ENCODE measurements around the gene DNMT3B. TPM values are rescaled to one million over a fixed set of nuclear protein-coding genes. Genes with fewer than 3 reads are reported as not detected.
"Not testable (repeated sequence)": the region's sequence is repeated elsewhere in the genome, so short reads cannot be mapped to it uniquely, and the experiment has no call there.

Gene DNMT3B
- total RNA-seq (2014; rRNA removed; shearing (Covaris generic); ENCODE audit: low replicate concordance): 0.63 and 1.0 TPM in 2 replicates

- Histone ChIP-seq H3K9me2 (replicated peaks; ENCODE audit: insufficient read depth, low read length) (no peaks in the 10 kb centered on the region), H3K9me3 (ENCODE audit: low read length) (no peaks in the 10 kb centered on the region), H3K36me3 (ENCODE audit: insufficient read depth, low read length) (no peaks in the 10 kb centered on the region), H4K20me1 (ENCODE audit: insufficient read depth, low read depth, low read length) (no peaks in the 10 kb centered on the region), H3K27me3 (ENCODE audit: low read length) (0 out of 2 replicates have a peak, but pooled peaks cover 2% of the 10 kb centered on the region), H3K79me2 (ENCODE audit: low read length) (no peaks in the 10 kb centered on the region), H3K4me1 (ENCODE audit: low read length) (peaks cover 13% of the 10 kb centered on the region), H3K27ac (ENCODE audit: low read length) (no peak within 1 kb of the TSS), H3K4me2 (ENCODE audit: low read depth, low read length, poor library complexity, severe bottlenecking) (peak within 1 kb of the TSS; percentile 66), H2AFZ (ENCODE audit: low read length) (peak within 1 kb of the TSS; percentile 91), H3K4me3 (ENCODE audit: low read length) (peak within 1 kb of the TSS; percentile 68), H3K9ac (ENCODE audit: low read length) (peak within 1 kb of the TSS; percentile 61)
- peak; percentile 75 for DNase-seq
Measured at GRCh38 chr20:32761831-32762753, at the start of gene DNMT3B. Gene DNMT3B (plus strand): TSS chr20:32762385. CDS start chr20:32780324, 17,939 bp downstream.

DNA sequence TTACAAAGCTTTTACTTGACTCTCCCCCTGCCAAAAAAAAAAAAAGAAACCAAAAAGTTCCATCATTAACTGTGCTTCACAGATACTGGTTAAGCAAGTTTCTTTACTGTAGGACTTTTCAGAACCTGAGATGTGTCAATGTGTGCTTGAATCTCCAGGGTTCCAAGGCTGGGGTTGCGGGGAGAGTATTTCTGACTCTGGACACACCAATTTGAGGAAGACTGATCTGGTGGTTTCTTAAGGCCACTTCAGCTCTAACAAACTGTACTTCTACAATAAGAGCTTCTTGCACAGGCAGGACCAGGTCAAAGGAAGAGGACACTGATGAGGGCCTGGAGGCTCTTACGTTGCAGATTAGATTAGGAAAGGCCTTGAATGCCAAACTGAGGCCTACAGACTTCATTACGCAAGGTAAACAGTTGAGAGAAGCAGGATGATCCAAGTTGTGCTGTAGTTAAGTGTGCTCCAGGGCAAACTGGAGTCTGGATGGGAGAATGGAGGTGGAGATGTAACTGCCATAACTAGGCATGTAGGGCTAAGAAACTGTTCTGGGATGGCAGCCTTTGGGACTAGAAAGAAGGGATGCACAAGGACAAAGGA is 43.3 kb upstream of the DNMT3B start:
- no peak overlapping the region for H3K27ac ChIP-seq (ENCODE audit: low read length)
- no peaks in the 10 kb centered on the region for H3K9me2 ChIP-seq (replicated peaks; ENCODE audit: insufficient read depth, low read length)
- H3K9ac ChIP-seq (ENCODE audit: low read length): no peak overlapping the region
- H3K36me3 ChIP-seq (ENCODE audit: insufficient read depth, low read length): no peaks in the 10 kb centered on the region
- H3K79me2 ChIP-seq (ENCODE audit: low read length): no peaks in the 10 kb centered on the region
- no peaks in the 10 kb centered on the region for H3K4me1 ChIP-seq (ENCODE audit: low read length)
- no peaks in the 10 kb centered on the region for H3K9me3 ChIP-seq (ENCODE audit: low read length)
- H4K20me1 ChIP-seq (ENCODE audit: insufficient read depth, low read depth, low read length): no peaks in the 10 kb centered on the region
- H2AFZ ChIP-seq (ENCODE audit: low read length): no peak overlapping the region
- no peaks in the 10 kb centered on the region for H3K27me3 ChIP-seq (ENCODE audit: low read length)
- no peak for DNase-seq
- H3K4me2 ChIP-seq (ENCODE audit: low read depth, low read length, poor library complexity, severe bottlenecking): no peak overlapping the region
- H3K4me3 ChIP-seq (ENCODE audit: low read length): no peak overlapping the region

DNA sequence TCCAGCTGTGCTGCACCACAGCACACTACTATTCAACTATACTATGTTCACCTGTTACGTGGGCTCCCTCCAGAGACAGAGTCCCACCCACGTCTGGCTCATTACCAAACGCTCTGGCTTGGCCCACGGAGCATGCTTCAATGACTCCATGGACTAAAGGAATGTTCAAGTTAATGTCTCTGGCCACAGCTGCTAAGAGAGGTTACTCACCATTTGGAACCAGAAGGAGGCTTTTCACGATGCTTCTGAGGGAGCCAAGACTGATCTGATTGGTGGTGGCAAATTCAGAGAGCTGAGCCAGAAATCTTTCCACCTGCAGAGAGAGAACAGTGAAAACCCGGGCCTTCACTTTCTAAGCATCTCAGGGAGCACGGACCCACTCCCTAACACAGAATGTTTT is 34.5 kb upstream of the DNMT3B start:
- H3K27ac ChIP-seq (ENCODE audit: low read length): no peak overlapping the region
- no peaks in the 10 kb centered on the region for H3K27me3 ChIP-seq (ENCODE audit: low read length)
- H4K20me1 ChIP-seq (ENCODE audit: insufficient read depth, low read depth, low read length): no peaks in the 10 kb centered on the region

GRCh38 chr20:32728435-32728834 is 33.8 kb upstream of the DNMT3B start:
- H3K79me2 ChIP-seq (ENCODE audit: low read length); H3K27ac ChIP-seq (ENCODE audit: low read length); H3K36me3 ChIP-seq (ENCODE audit: insufficient read depth, low read length); DNase-seq; H3K4me2 ChIP-seq (ENCODE audit: low read depth, low read length, poor library complexity, severe bottlenecking); H3K4me1 ChIP-seq (ENCODE audit: low read length); H3K9ac ChIP-seq (ENCODE audit: low read length); H3K9me3 ChIP-seq (ENCODE audit: low read length); H3K27me3 ChIP-seq (ENCODE audit: low read length); H3K9me2 ChIP-seq (replicated peaks; ENCODE audit: insufficient read depth, low read length); H2AFZ ChIP-seq (ENCODE audit: low read length); H3K4me3 ChIP-seq (ENCODE audit: low read length); H4K20me1 ChIP-seq (ENCODE audit: insufficient read depth, low read depth, low read length): not testable (repeated sequence)

More for the DNA sequence above, 34.5 kb upstream of the DNMT3B start:
- Histone ChIP-seq H2AFZ (ENCODE audit: low read length) (no peak overlapping the region), H3K9me2 (replicated peaks; ENCODE audit: insufficient read depth, low read length) (no peaks in the 10 kb centered on the region), H3K79me2 (ENCODE audit: low read length) (no peaks in the 10 kb centered on the region), H3K4me1 (ENCODE audit: low read length) (peaks cover 6% of the 10 kb centered on the region; the same call in 1 of the 2 replicates), H3K9ac (ENCODE audit: low read length) (no peak overlapping the region), H3K9me3 (ENCODE audit: low read length) (no peaks in the 10 kb centered on the region), H3K4me3 (ENCODE audit: low read length) (no peak overlapping the region), H3K4me2 (ENCODE audit: low read depth, low read length, poor library complexity, severe bottlenecking) (no peak overlapping the region), H3K36me3 (ENCODE audit: insufficient read depth, low read length) (no peaks in the 10 kb centered on the region)
- DNase-seq: no peak

DNA sequence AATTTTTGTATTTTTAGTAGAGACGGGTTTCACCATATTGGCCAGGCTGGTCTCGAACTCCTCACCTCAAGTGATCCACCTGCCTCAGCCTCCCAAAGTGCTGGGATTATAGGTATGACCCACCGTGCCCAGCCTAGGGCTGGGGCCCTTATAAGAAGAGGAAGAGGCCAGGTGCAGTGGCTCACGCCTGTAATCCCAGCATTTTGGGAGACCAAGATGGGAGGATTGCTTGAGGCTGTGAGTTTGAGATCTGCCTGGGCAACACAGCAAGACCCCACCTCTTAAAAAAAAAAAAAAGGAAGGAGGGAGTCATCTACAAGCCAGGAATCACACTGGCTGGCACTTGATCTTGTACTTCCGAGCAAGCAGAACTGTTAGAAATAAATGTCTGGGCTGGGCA is 32.9 kb upstream of the DNMT3B start:
- H3K79me2 ChIP-seq (ENCODE audit: low read length); H3K36me3 ChIP-seq (ENCODE audit: insufficient read depth, low read length); H3K4me1 ChIP-seq (ENCODE audit: low read length); DNase-seq; H2AFZ ChIP-seq (ENCODE audit: low read length); H3K4me3 ChIP-seq (ENCODE audit: low read length); H4K20me1 ChIP-seq (ENCODE audit: insufficient read depth, low read depth, low read length); H3K27me3 ChIP-seq (ENCODE audit: low read length); H3K4me2 ChIP-seq (ENCODE audit: low read depth, low read length, poor library complexity, severe bottlenecking); H3K27ac ChIP-seq (ENCODE audit: low read length); H3K9me3 ChIP-seq (ENCODE audit: low read length); H3K9ac ChIP-seq (ENCODE audit: low read length); H3K9me2 ChIP-seq (replicated peaks; ENCODE audit: insufficient read depth, low read length): not testable (repeated sequence)

DNA sequence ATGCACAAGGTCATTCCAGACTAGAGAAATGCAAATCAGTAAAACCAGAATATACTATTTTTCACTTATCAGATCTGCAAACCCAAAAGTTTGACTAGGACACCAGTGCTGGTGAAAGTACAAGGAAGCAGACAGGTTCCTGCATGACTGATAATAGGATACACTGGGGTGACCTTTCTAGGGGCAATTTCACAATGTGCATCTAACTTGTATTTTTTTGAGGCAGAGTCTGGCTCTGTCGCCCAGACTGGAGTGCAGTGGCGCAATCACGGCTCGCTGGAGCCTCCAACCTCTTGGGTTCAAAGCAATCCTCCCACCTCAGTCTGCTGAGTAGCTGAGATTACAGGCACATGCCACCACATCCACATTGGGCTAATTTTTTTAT is 30.3 kb upstream of the DNMT3B start:
- H3K9me3 ChIP-seq (ENCODE audit: low read length): no peaks in the 10 kb centered on the region
- no peak overlapping the region for H3K4me2 ChIP-seq (ENCODE audit: low read depth, low read length, poor library complexity, severe bottlenecking)
- no peaks in the 10 kb centered on the region for H3K9me2 ChIP-seq (replicated peaks; ENCODE audit: insufficient read depth, low read length)
- no peak overlapping the region for H3K4me3 ChIP-seq (ENCODE audit: low read length)
- no peaks in the 10 kb centered on the region for H3K79me2 ChIP-seq (ENCODE audit: low read length)
- DNase-seq: no peak
- no peaks in the 10 kb centered on the region for H3K36me3 ChIP-seq (ENCODE audit: insufficient read depth, low read length)
- no peak overlapping the region for H3K9ac ChIP-seq (ENCODE audit: low read length)
- no peak overlapping the region for H2AFZ ChIP-seq (ENCODE audit: low read length)
- H3K27ac ChIP-seq (ENCODE audit: low read length): no peak overlapping the region
- H3K4me1 ChIP-seq (ENCODE audit: low read length): peaks cover 6% of the 10 kb centered on the region; the same call in 1 of the 2 replicates
- H4K20me1 ChIP-seq (ENCODE audit: insufficient read depth, low read depth, low read length): no peaks in the 10 kb centered on the region
- no peaks in the 10 kb centered on the region for H3K27me3 ChIP-seq (ENCODE audit: low read length)

- Histone ChIP-seq H3K9ac (ENCODE audit: low read length) (no peak overlapping the region), H3K4me2 (ENCODE audit: low read depth, low read length, poor library complexity, severe bottlenecking) (no peak overlapping the region), H3K9me2 (replicated peaks; ENCODE audit: insufficient read depth, low read length) (no peaks in the 10 kb centered on the region), H4K20me1 (ENCODE audit: insufficient read depth, low read depth, low read length) (no peaks in the 10 kb centered on the region), H2AFZ (ENCODE audit: low read length) (no peak overlapping the region), H3K79me2 (ENCODE audit: low read length) (no peaks in the 10 kb centered on the region), H3K27me3 (ENCODE audit: low read length) (no peaks in the 10 kb centered on the region), H3K36me3 (ENCODE audit: insufficient read depth, low read length) (no peaks in the 10 kb centered on the region), H3K9me3 (ENCODE audit: low read length) (no peaks in the 10 kb centered on the region), H3K4me3 (ENCODE audit: low read length) (no peak overlapping the region), H3K27ac (ENCODE audit: low read length) (no peak overlapping the region), H3K4me1 (ENCODE audit: low read length) (peaks cover 6% of the 10 kb centered on the region)
- DNase-seq: no peak
Measured at GRCh38 chr20:32737371-32738223, 24.6 kb upstream of the DNMT3B start.

DNA sequence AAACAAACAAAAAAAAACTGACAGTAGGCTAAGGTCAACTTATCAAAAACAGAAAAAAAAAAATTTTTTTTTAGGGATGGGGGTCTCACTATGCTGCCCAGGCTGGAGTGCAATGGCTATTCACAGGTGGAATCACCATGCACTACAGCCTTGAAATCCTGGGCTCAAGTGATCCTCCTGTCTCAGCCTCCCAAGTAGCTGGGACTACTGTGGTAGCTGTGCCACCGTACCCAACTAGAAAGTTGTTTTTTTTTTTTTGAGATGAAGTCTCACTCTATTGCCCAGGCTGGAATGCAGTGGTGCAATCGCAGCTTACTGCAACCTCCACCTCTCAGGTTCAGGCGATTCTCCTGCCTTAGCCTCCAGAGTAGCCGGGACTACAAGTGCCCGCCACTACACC is 21.0 kb upstream of the DNMT3B start:
- Histone ChIP-seq H2AFZ (ENCODE audit: low read length) (no peak overlapping the region), H3K27ac (ENCODE audit: low read length) (no peak overlapping the region), H3K9me3 (ENCODE audit: low read length) (no peaks in the 10 kb centered on the region), H3K4me3 (ENCODE audit: low read length) (no peak overlapping the region), H3K4me1 (ENCODE audit: low read length) (peaks cover 26% of the 10 kb centered on the region), H3K27me3 (ENCODE audit: low read length) (no peaks in the 10 kb centered on the region), H3K9me2 (replicated peaks; ENCODE audit: insufficient read depth, low read length) (no peaks in the 10 kb centered on the region), H3K9ac (ENCODE audit: low read length) (no peak overlapping the region), H3K36me3 (ENCODE audit: insufficient read depth, low read length) (no peaks in the 10 kb centered on the region), H3K4me2 (ENCODE audit: low read depth, low read length, poor library complexity, severe bottlenecking) (no peak overlapping the region), H4K20me1 (ENCODE audit: insufficient read depth, low read depth, low read length) (no peaks in the 10 kb centered on the region), H3K79me2 (ENCODE audit: low read length) (no peaks in the 10 kb centered on the region)
- DNase-seq: no peak

Data from Karpas-422 (cell line).